Neural cell (in vitro differentiated cells): ENCODE measurements around the gene ACTN1. TPM values are rescaled to one million over a fixed set of nuclear protein-coding genes. Genes with fewer than 3 reads are reported as not detected.

Experiments
- H2AFZ ChIP-seq: fragments of 200-600, 300-800 bp; sonication (generic), shearing (Covaris generic); 2 replicates; pipeline ENCODE4 v1.6.0; 2014; ENCODE audit warnings: low read depth, mild to moderate bottlenecking, antibody characterized with exemption, low read length, moderate library complexity
- H3F3A ChIP-seq: fragments of 200-600 bp; shearing (Covaris generic); 2 replicates; pipeline ENCODE4 v1.6.1; 2016; ENCODE audit warnings: mild to moderate bottlenecking, moderate library complexity, mixed read lengths, antibody characterized with exemption, low read length; ENCODE audit not compliant: insufficient read depth, poor library complexity, severe bottlenecking
- H3K27ac ChIP-seq: fragments of 200-600, 300-800 bp; sonication (generic), shearing (Covaris generic); 2 replicates; pipeline ENCODE4 v1.5.1; 2014; ENCODE audit warnings: mild to moderate bottlenecking, low read length, moderate library complexity
- H3K27me3 ChIP-seq: fragments of 300-800, 200-600 bp; sonication (generic), shearing (Covaris generic); 2 replicates; pipeline ENCODE4 v1.6.0; 2014; ENCODE audit warnings: mild to moderate bottlenecking, low read depth, low read length, moderate library complexity; ENCODE audit not compliant: insufficient read depth
- H3K36me3 ChIP-seq: fragments of 300-800, 200-600 bp; sonication (generic), shearing (Covaris generic); 2 replicates; pipeline ENCODE4 v1.5.1; 2014; ENCODE audit warnings: mild to moderate bottlenecking, antibody characterized with exemption, low read length, moderate library complexity; ENCODE audit not compliant: insufficient read depth
- H3K4me2 ChIP-seq: fragments of 300-800, 200-600 bp; sonication (generic), shearing (Covaris generic); 2 replicates; pipeline ENCODE4 v1.6.0; 2014; ENCODE audit warnings: mild to moderate bottlenecking, low read length
- H3K4me3 ChIP-seq: fragments of 300-800, 200-600 bp; sonication (generic), shearing (Covaris generic); 2 replicates; pipeline ENCODE4 v1.5.1; 2014; ENCODE audit warnings: mild to moderate bottlenecking, low read length, moderate library complexity
- H3K79me2 ChIP-seq: fragments of 200-600 bp; shearing (Covaris generic); replicated peaks from 2 replicates; pipeline ENCODE4 v1.6.0; 2014; ENCODE audit warnings: mild to moderate bottlenecking, low read length, moderate library complexity; ENCODE audit not compliant: insufficient read depth
- H3K9ac ChIP-seq: fragments of 300-800, 200-600 bp; sonication (generic), shearing (Covaris generic); 2 replicates; pipeline ENCODE4 v1.6.1; 2016; ENCODE audit warnings: mild to moderate bottlenecking, low read length, mixed read lengths
- H3K9me2 ChIP-seq: fragments of 200-600 bp; shearing (Covaris generic); 2 replicates; pipeline ENCODE4 v1.6.1; 2016; ENCODE audit warnings: mild to moderate bottlenecking, low read length, mixed read lengths; ENCODE audit not compliant: insufficient read depth
- H3K9me3 ChIP-seq: fragments of 200-600, 300-800 bp; sonication (generic), shearing (Covaris generic); 2 replicates; pipeline ENCODE4 v1.6.1; 2016; ENCODE audit warnings: mild to moderate bottlenecking, mixed run types, low read length, moderate library complexity, mixed read lengths
- H4K20me1 ChIP-seq: fragments of 200-600 bp; shearing (Covaris generic); 2 replicates; pipeline ENCODE4 v1.6.1; 2016; ENCODE audit warnings: mild to moderate bottlenecking, mixed run types; ENCODE audit not compliant: insufficient read depth
- CTCF ChIP-seq: fragments of 450-650 bp; IDR thresholded peaks from 2 replicates; pipeline ENCODE4 v1.5.1; 2014; ENCODE audit warnings: antibody characterized with exemption, mild to moderate bottlenecking, moderate library complexity; ENCODE audit not compliant: poor library complexity, severe bottlenecking
- EP300 ChIP-seq: fragments of 450-650 bp; conservative IDR thresholded peaks from 2 replicates; pipeline ENCODE4 v1.6.1; 2014; ENCODE audit warnings: antibody characterized with exemption, mild to moderate bottlenecking, moderate library complexity; ENCODE audit not compliant: poor library complexity, severe bottlenecking
- EZH2 ChIP-seq: fragments of 200-600, 300-800 bp; shearing (Covaris generic), sonication (generic); IDR thresholded peaks from 2 replicates; pipeline ENCODE4 v1.6.1; 2014; ENCODE audit warnings: antibody characterized with exemption, low read length, borderline replicate concordance, mild to moderate bottlenecking; ENCODE audit not compliant: insufficient read depth, poor library complexity, severe bottlenecking
- MXI1 ChIP-seq: fragments of 450-650 bp; conservative IDR thresholded peaks from 2 replicates; pipeline ENCODE4 v1.6.1; 2014; ENCODE audit warnings: antibody characterized with exemption, mild to moderate bottlenecking; ENCODE audit not compliant: poor library complexity, severe bottlenecking
- POLR2AphosphoS5 ChIP-seq: IDR thresholded peaks from 2 replicates; pipeline ENCODE4 v1.6.1; 2012
- RAD21 ChIP-seq: fragments of 450-650 bp; conservative IDR thresholded peaks from 2 replicates; pipeline ENCODE4 v1.6.1; 2014; ENCODE audit warnings: antibody characterized with exemption, mild to moderate bottlenecking, moderate library complexity
- SMC3 ChIP-seq: fragments of 450-650 bp; conservative IDR thresholded peaks from 2 replicates; pipeline ENCODE4 v1.6.1; 2014; ENCODE audit warnings: antibody characterized with exemption, mild to moderate bottlenecking, moderate library complexity; ENCODE audit not compliant: poor library complexity
- TAF1 ChIP-seq: IDR thresholded peaks from 2 replicates; pipeline ENCODE4 v1.6.1; 2012; ENCODE audit warnings: low read depth
- polyA plus RNA-seq: library from polyadenylated mRNA; depleted of rRNA; stranded (reverse); fragments of >200 nt; gene quantifications from 2 replicates; pipeline ENCODE4 v1.2.3, GENCODE V29; 2014
- TF ChIP-seq, protein P1 (sequence below): IDR thresholded peaks from 2 replicates; pipeline ENCODE4 v1.6.1; 2012; ENCODE audit warnings: borderline replicate concordance

Gene ACTN1
- polyA plus RNA-seq, 1 donor from 2014 or later: 10.8 TPM

DNA sequence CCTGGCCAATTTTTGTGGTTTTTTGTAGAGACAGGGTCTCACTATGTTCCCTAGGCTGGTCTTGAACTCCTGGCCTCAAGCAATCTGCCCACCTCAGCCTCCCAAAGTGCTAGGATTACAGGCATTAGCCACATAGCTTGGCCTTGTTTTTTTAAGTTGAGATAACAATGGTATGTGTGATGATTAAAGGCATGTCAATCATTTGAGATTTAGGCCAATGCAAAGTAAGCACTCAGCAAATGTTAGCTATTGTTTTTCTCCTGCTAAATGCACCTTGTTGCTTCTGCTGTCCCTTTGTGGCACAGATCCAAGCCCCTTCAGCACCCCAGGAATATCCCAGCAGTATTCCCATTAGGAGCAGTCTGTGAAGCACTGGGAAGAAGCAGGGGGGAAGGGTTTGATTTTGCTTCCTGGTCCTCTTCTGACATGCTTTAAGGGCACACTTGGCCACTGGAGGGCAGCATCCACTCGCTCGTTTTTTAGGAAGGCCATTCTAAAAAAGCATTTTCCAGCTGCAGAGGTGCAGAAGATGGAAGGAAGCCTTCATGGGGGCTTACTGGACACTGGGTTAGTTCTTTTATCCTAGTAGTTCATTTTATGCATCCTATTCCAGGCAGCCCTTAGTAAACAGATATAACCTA lies 116.0 kb downstream of the ACTN1 start:
- no peak overlapping the region for H3K4me2 ChIP-seq
- H3F3A ChIP-seq: no peaks in the 10 kb centered on the region
- no peak overlapping the region for H3K27ac ChIP-seq
- no peaks in the 10 kb centered on the region for H3K36me3 ChIP-seq
- no peak overlapping the region for H3K9ac ChIP-seq
- no peaks in the 10 kb centered on the region for H3K27me3 ChIP-seq
- H3K9me3 ChIP-seq: no peaks in the 10 kb centered on the region
- H3K4me3 ChIP-seq: no peak overlapping the region
- H4K20me1 ChIP-seq: no peaks in the 10 kb centered on the region
- no peaks in the 10 kb centered on the region for H3K9me2 ChIP-seq
- peak; percentile 87 for TF ChIP-seq RAD21
- TF ChIP-seq, protein P1, sequence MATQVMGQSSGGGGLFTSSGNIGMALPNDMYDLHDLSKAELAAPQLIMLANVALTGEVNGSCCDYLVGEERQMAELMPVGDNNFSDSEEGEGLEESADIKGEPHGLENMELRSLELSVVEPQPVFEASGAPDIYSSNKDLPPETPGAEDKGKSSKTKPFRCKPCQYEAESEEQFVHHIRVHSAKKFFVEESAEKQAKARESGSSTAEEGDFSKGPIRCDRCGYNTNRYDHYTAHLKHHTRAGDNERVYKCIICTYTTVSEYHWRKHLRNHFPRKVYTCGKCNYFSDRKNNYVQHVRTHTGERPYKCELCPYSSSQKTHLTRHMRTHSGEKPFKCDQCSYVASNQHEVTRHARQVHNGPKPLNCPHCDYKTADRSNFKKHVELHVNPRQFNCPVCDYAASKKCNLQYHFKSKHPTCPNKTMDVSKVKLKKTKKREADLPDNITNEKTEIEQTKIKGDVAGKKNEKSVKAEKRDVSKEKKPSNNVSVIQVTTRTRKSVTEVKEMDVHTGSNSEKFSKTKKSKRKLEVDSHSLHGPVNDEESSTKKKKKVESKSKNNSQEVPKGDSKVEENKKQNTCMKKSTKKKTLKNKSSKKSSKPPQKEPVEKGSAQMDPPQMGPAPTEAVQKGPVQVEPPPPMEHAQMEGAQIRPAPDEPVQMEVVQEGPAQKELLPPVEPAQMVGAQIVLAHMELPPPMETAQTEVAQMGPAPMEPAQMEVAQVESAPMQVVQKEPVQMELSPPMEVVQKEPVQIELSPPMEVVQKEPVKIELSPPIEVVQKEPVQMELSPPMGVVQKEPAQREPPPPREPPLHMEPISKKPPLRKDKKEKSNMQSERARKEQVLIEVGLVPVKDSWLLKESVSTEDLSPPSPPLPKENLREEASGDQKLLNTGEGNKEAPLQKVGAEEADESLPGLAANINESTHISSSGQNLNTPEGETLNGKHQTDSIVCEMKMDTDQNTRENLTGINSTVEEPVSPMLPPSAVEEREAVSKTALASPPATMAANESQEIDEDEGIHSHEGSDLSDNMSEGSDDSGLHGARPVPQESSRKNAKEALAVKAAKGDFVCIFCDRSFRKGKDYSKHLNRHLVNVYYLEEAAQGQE: no peak
- peak; percentile 87 for TF ChIP-seq CTCF
- no peak for TF ChIP-seq EZH2
- TF ChIP-seq TAF1: no peak
- TF ChIP-seq SMC3: peak; percentile 85
- TF ChIP-seq MXI1: no peak
- no peak for TF ChIP-seq EP300
- no peak for TF ChIP-seq POLR2AphosphoS5
- H3K79me2 ChIP-seq: no peaks in the 10 kb centered on the region
- H2AFZ ChIP-seq: no peak overlapping the region

- Histone ChIP-seq H3K4me2 (no peak overlapping the region), H3K9me2 (no peaks in the 10 kb centered on the region), H3K27me3 (no peaks in the 10 kb centered on the region), H2AFZ (no peak overlapping the region), H3K9me3 (no peaks in the 10 kb centered on the region), H3K27ac (no peak overlapping the region), H3K4me3 (no peak overlapping the region), H4K20me1 (no peaks in the 10 kb centered on the region), H3F3A (no peaks in the 10 kb centered on the region), H3K36me3 (no peaks in the 10 kb centered on the region), H3K79me2 (no peaks in the 10 kb centered on the region), H3K9ac (no peak overlapping the region)
- no peak for TF ChIP-seq RAD21
- TF ChIP-seq CTCF: no peak
- TF ChIP-seq TAF1: no peak
- no peak for TF ChIP-seq POLR2AphosphoS5
- no peak for TF ChIP-seq EP300
- no peak for TF ChIP-seq MXI1
- TF ChIP-seq EZH2: no peak
- TF ChIP-seq, protein P1: no peak
- TF ChIP-seq SMC3: no peak
These were observed 118.3 kb downstream of the ACTN1 start for GRCh38 chr14:68860771-68861170.
